ENCODE results near the gene PHLDA3.

The PHLDA3 gene

DNA sequence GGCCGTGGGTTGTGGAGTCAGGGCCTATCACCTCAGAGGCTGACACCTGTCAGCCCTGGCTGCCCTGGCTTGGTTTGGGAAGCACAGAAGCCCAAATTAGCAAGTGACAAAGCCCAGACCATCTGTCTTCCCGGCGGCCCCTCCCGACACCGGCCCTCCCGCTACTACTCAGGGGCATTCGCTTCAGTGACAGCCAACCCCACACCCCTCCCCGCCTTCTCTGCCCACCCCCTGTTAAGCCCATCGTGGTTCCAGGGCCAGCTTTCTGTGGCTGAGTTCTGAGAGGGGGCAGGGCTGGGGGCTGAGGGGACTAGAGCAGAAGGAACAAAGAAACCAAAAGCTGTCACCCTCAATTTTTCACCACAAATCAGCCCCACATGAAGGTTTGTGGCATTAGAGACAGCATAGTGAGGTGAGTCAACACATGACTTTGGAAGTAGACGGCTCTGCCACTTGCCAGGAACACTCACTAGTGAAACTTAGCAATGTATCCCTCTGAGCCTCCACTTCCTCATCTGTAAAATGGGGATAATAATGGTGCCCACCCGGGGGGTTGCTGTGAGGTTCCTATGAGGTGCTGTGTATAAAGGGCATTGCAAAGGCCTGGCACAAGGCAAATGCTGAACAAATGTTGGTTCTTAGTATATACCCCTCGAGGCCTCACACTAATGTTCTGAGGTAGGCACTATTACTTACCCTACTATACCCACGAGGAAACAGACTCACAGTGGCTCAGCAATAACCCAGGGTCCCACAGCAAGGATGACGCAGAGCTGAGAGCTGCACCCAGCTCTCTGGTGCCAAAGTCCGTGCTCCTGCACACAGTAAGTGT, 42.3 kb downstream of the PHLDA3 start:
- DNase-seq = peak; percentile 66

DNA sequence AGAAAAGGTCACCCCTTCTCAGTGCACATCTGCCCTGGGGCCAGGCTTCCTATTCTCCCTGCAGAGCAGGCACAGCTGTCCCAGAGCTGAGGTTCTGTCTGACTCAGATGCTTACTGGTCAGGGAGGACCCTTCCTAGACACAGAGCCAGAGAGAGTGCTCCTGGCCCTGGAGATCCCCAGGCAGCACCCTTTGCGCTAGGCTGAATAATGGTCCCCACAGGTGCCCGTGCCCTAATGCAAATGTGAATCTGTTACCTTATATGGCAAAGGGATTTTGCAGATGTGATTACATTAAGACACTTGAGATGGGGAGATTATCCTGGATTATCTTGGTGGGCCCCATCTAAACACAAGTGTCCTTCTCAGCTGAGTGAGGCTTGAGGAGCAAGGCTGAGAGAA, 44.8 kb downstream of the PHLDA3 start:
- DNase-seq = no peak

DNA sequence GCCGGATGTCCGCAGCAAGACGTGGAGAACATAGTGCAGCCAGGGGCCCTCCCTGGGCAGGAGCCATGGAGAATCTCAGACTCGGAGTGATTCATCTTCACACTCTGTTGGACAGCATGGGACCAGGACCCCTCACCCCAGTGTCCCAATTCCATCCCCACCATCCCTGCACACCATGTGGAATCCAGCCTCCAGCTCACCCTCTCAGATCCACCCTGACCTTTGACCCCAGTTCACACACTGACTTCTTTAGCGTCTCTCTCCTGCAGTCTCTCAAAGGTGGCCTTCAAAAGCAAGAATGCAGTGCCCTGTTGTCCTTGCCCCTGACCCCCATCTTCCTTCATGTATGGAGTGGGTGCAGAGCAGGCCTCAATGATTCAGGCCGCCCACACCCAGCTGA, 45.3 kb downstream of the PHLDA3 start:
- no peak for DNase-seq

DNA sequence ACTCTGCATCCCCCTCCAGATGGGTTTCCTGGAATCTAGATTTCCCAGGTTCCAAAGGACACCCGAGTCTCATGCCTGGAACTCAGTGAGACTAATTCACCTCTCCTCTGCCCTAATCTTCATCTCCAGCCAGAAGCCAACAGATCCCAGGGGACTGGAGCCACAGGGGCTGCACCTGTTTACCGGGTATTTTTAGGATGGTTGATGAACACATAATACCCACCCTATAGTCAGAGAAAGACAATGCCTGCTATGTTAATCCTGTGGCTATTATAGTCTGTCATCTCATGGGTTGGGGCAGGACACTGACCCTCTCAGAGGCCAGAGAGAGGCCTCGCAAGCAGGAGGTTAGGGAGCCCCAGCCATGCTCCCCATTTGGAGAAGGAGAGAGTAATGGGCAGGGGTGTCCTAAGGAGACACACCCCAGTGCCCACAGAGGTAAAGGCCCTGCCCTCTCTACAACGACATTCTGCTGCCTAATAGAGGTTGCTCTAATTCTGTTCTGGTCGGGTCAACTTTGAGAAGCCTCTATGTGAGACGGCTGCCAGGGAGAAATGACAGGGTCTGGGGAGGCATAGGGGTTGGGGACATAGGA, 46.5 kb downstream of the PHLDA3 start:
- no peak for DNase-seq

DNA sequence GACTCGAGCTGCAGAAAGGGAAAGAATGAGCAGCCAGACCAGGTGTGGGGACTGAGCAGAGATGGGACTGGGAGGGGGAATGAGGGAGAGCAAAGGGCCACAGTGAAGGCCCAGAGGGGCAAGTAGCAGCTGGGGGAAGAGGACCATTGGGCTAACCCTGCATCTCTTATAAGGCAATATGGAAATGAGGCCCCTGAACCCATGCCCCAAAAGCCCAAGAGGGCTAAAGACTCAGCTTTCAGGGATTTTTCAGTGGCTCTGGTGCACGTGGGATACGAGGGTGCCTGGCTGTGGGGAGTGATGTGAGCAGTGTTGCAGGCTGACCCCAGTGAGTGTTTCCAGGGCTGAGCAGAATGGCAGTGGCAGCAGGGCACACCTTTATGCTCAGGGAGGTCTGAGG, 47.0 kb downstream of the PHLDA3 start:
- DNase-seq = no peak

DNA sequence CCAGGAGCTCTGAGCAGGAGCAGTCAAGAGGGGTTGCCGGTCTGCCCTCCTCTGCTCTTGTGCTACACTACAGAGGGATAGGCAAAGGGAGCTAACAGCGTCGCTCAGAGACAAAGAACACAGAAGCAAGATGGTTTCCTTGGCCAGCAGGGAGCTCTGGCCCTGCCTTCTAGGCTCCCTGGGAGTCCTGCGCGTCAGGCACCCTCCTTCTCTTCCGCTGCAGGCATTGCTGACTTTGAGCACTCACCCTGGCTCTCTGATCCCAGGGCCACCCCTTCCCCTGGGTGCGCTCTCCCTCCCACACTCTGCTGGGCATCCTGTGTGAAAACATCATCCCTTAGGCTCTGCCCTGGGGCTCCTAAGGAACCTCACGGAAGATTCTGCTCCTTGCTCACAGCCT, 47.9 kb downstream of the PHLDA3 start:
- DNase-seq = no peak

DNA sequence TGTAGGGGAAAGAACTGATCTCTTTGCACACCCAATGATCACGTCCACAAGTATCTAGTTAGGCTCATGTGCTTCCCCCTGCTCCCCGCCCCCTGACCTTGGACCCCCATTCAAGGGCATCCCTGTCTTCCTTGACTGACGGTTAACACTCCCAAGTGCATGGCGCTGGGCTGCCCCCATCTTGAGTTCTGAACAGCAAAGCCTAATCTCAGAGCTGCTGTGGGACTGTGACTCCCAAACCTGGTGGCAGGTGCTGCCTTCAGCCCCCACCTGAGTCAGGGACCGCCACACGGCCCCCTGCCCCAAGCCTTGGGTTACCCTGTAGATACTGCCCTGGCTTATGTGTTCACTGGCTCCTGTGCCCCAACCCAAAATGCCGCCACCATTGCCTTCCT, 48.4 kb downstream of the PHLDA3 start:
- no peak for DNase-seq

DNA sequence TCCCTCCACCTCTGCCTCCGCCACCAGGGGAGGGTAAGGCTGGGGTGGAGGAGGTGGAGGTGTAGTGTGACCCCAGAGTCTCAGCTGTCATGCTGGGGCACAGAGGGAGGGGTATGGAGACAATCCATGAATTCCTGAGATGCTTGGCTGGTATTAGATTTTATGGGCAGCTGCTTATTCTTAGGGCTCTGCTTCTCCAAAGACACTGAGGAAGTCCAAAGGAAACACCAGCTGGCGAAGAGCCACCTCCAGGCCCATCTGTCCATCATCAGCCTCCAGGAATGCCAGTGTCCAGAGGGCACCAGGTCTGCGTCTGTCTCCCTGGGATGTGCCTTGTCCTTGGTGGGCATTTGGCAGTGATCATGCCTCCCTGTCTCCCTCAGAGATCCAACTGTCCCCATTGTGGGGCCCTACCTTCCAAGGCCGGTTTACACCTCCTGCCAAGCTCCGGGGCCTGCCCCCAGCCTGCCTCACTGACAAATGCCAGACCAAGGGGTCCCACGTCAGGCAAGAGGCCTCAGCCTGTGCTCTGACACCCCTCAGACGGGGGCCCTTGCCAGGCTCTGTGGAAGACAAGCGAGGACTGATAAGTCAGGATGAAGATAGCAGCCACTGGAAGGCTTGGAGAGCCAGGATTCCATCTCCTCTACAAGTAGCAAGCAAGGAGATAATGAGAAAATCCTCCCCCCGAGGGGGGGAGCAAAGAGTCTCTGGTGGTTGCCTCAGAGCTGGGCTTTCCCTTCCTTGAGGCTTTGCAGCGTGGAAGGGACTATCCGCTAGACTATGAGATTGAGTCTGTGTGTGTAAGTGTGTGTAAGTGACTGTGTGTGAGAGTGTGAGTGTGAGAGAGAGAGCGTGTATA, 49.0 kb downstream of the PHLDA3 start:
- peak; percentile 55 for DNase-seq

DNA sequence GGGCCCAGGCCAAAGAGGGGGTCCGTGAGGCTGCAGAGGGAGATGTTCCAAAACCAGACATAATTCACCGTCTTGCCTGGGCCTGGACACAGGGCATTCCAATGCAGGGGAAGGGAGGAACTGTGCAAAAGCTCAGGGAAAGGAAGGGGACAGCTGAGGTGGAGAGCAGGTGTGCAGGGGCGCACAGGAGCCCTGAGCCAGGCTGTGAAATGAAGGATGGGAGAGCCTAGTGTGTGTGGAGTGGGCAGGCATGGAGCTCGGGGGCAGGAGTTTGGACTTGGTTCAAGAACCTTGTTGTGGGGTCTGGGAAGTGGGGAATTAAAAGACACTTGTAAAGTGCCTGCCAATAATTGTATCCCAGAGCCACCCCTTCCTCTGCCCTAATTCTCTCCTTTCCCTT, 49.7 kb downstream of the PHLDA3 start:
- DNase-seq = no peak

DNA sequence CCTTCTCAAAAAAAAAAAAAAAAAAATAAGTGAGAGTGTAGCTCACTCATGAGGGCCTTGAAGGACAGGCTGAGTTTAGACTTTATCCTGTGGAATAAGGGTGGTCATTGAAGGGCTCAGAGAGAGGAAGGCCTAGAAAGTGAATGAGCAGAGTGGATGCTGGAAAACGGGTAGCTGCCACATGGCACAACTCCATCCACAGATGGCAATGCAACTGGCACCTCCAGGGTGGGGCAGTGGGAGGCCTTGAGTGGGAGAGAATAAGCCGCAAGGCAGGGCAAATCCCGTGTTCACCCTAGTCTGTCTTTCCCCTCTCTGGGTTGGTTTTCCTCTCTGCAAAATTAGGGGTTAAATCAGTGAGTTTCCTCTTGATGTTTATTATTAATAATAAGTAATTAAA, 50.5 kb downstream of the PHLDA3 start:
- no peak for DNase-seq
